Gastrocnemius medialis (tissue), 4 donors: ENCODE measurements around the gene DMXL2. TPM values are rescaled to one million over a fixed set of nuclear protein-coding genes. Genes with fewer than 3 reads are reported as not detected.

Experiments
- ATAC-seq, 2 donors: fragments of 150-250 bp; one replicate each; pipeline ENCODE4 v1.9.1; 2016
- DNase-seq, 2 donors: peaks; one replicate each; pipeline ENCODE4 v3.0.0-alpha.2; 2019
- H3K27ac ChIP-seq, 4 donors: fragments of 200-600 bp; sonication (generic); 1 replicate in 1 of 4; 2 replicates in 3 of 4; pipeline ENCODE4 v1.5.1; 2016 to 2018; ENCODE audit warnings: mild to moderate bottlenecking in 2 of 4, moderate library complexity in 1 of 4
- H3K27me3 ChIP-seq, 3 donors: fragments of 200-600 bp; sonication (generic) in 2 of 3; 1 replicate in 1 of 3; 2 replicates in 2 of 3; pipeline versions ENCODE4 v1.5.1 to v1.6.0; 2016 to 2019; ENCODE audit warnings: mild to moderate bottlenecking in 1 of 3, moderate library complexity in 1 of 3
- H3K36me3 ChIP-seq, 2 donors: fragments of 200-600 bp; sonication (generic) in 1 of 2; one replicate each; pipeline ENCODE4 v1.5.1; 2017 to 2018
- H3K4me1 ChIP-seq, 2 donors: fragments of 200-600 bp; sonication (generic) in 1 of 2; one replicate each; pipeline ENCODE4 v1.5.1; 2016 to 2017; ENCODE audit warnings: mild to moderate bottlenecking in 2 of 2
- H3K4me3 ChIP-seq, 4 donors: fragments of 200-600 bp; sonication (generic) in 3 of 4; 1 replicate in 1 of 4; 2 replicates in 3 of 4; pipeline ENCODE4 v1.5.1; 2016 to 2019; ENCODE audit warnings: mild to moderate bottlenecking in 2 of 4
- H3K9me3 ChIP-seq, 3 donors: fragments of 200-600 bp; sonication (generic) in 2 of 3; 1 replicate in 1 of 3; 2 replicates in 2 of 3; pipeline ENCODE4 v1.5.1; 2016 to 2019
- CTCF ChIP-seq, 5 experiments: fragments of 450-650 bp in 3 of 5; fragments of 200-600 bp in 2 of 5; sonication (generic) in 2 of 5; IDR thresholded peaks in 4 of 5; conservative IDR thresholded peaks in 1 of 5; 1 replicate in 4 of 5; 2 replicates in 1 of 5; pipeline ENCODE4 v1.5.1; 2016 to 2019; ENCODE audit warnings: antibody characterized with exemption in 5 of 5, mild to moderate bottlenecking in 3 of 5, moderate library complexity in 3 of 5
- POLR2A ChIP-seq, 2 donors: fragments of 450-650 bp; IDR thresholded peaks; one replicate each; pipeline ENCODE4 v1.6.1; 2017; ENCODE audit warnings: antibody characterized with exemption in 2 of 2, mild to moderate bottlenecking in 2 of 2, moderate library complexity in 2 of 2
- in situ Hi-C, 4 donors: fragments of 200-750 bp; cut with MboI; loops; one replicate each; pipeline versions ENCODE4 v1.15.0 to v1.8.0; 2017; ENCODE audit warnings: low sequenced_read_pairs in 4 of 4
- intact Hi-C: fragments of 100-400 bp; cut with DNase I; formaldehyde crosslinking; loops from one replicate; pipeline ENCODE4 v1.15.1; 2023; ENCODE audit warnings: low total_unique reads
- total RNA-seq, 4 donors: library from RNA; depleted of rRNA; stranded (reverse); fragments of >200 nt; gene quantifications; one replicate each; pipeline versions ENCODE4 v1.1.0 to v1.2.3, GENCODE V29; 2016

The DMXL2 gene
- total RNA-seq, 4 donors from 2014 or later: 2.5 to 4.1 (median 3.0) TPM

GRCh38 chr15:51588966-51589365 is 33.6 kb downstream of the DMXL2 start:
- Histone ChIP-seq H3K36me3 (no peaks in the 10 kb centered on the region), H3K9me3 (peaks cover 0 to 7% (median 0%) of the 10 kb centered on the region in 3 donors), H3K4me3 (no peak overlapping the region), H3K4me1 (no peaks in the 10 kb centered on the region), H3K27me3 (no peaks in the 10 kb centered on the region), H3K27ac (no peak overlapping the region)
- TF ChIP-seq CTCF (IDR thresholded peaks at IDR 0.05 in 4 of 5, conservative IDR thresholded peaks at IDR 0.05 in 1 of 5) (no peak), POLR2A (IDR thresholded peaks at IDR 0.05) (no peak)
- ATAC-seq (no peak), DNase-seq (no peak)
- intact Hi-C loops: no loop called here
- in situ Hi-C loops: no loop called here

DNA sequence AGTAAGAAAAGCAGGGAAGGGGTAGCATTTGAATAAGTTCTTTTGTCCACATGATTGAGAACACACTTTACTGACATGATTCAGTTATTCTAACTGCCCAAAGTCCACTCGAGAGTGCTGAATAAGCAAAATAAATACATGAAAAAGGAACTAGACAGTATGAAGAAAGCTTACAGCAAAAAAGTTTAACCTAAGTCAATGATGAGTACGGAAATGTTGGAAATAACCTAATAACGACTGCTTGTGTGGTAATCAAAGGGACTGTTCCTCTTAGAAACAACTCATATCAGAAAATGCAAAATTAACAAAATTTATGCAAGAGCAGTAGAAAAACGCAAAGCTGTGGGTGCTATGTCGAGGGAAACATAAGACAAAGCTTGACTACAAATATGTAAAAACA is 36.6 kb downstream of the DMXL2 start:
- intact Hi-C loops (no loop called here), in situ Hi-C loops (no loop called here)
- no peak for ATAC-seq
- Histone ChIP-seq H3K9me3 (peaks cover 0 to 7% (median 0%) of the 10 kb centered on the region in 3 donors), H3K4me1 (no peaks in the 10 kb centered on the region), H3K4me3 (no peak overlapping the region), H3K27me3 (no peaks in the 10 kb centered on the region), H3K27ac (no peak overlapping the region), H3K36me3 (no peaks in the 10 kb centered on the region)
- no peak for TF ChIP-seq CTCF (IDR thresholded peaks at IDR 0.05 in 4 of 5, conservative IDR thresholded peaks at IDR 0.05 in 1 of 5)
- DNase-seq: no peak

- H3K9me3 ChIP-seq: no peaks in the 10 kb centered on the region
- no peak overlapping the region for H3K4me3 ChIP-seq
- no peaks in the 10 kb centered on the region for H3K36me3 ChIP-seq
- in situ Hi-C loops (no loop called here), intact Hi-C loops (no loop called here)
- no peak overlapping the region for H3K27ac ChIP-seq
- no peaks in the 10 kb centered on the region for H3K27me3 ChIP-seq
- ATAC-seq (no peak), DNase-seq (no peak)
- TF ChIP-seq CTCF (IDR thresholded peaks at IDR 0.05 in 4 of 5, conservative IDR thresholded peaks at IDR 0.05 in 1 of 5) (no peak), POLR2A (IDR thresholded peaks at IDR 0.05) (no peak)
- no peaks in the 10 kb centered on the region for H3K4me1 ChIP-seq
Measured at GRCh38 chr15:51580982-51581381, 41.6 kb downstream of the DMXL2 start.

- Histone ChIP-seq H3K4me1 (no peaks in the 10 kb centered on the region), H3K4me3 (no peak overlapping the region), H3K36me3 (no peaks in the 10 kb centered on the region), H3K27ac (no peak overlapping the region), H3K9me3 (no peaks in the 10 kb centered on the region), H3K27me3 (no peaks in the 10 kb centered on the region)
- intact Hi-C loops (no loop called here), in situ Hi-C loops (no loop called here)
- no peak for TF ChIP-seq CTCF (IDR thresholded peaks at IDR 0.05 in 4 of 5, conservative IDR thresholded peaks at IDR 0.05 in 1 of 5)
- TF ChIP-seq POLR2A (IDR thresholded peaks at IDR 0.05): no peak
- DNase-seq (no peak), ATAC-seq (no peak)
Measured at GRCh38 chr15:51580385-51580784, 42.2 kb downstream of the DMXL2 start.

- no peaks in the 10 kb centered on the region for H3K27me3 ChIP-seq
- no peak for ATAC-seq
- no peak for DNase-seq
- no peak overlapping the region for H3K27ac ChIP-seq
- no peaks in the 10 kb centered on the region for H3K4me1 ChIP-seq
- no peaks in the 10 kb centered on the region for H3K9me3 ChIP-seq
- TF ChIP-seq POLR2A (IDR thresholded peaks at IDR 0.05): no peak
- TF ChIP-seq CTCF (IDR thresholded peaks at IDR 0.05 in 4 of 5, conservative IDR thresholded peaks at IDR 0.05 in 1 of 5): no peak
- H3K36me3 ChIP-seq: no peaks in the 10 kb centered on the region
- in situ Hi-C loops (no loop called here), intact Hi-C loops (no loop called here)
- no peak overlapping the region for H3K4me3 ChIP-seq
Measured at GRCh38 chr15:51579012-51579411, 43.6 kb downstream of the DMXL2 start.
